CD4-positive, alpha-beta T cell treated with Interleukin-1 beta for 1 hour (primary cell): Measurements from ENCODE around the gene PANK4.
"Not testable (repeated sequence)": the region's sequence is repeated elsewhere in the genome, so short reads cannot be mapped to it uniquely, and the experiment has no call there.

Source experiments
- DNase-seq, 2 donors: peaks; one replicate each; pipeline ENCODE4 v3.0.0-alpha.2; 2020 to 2022

PANK4 gene

DNA sequence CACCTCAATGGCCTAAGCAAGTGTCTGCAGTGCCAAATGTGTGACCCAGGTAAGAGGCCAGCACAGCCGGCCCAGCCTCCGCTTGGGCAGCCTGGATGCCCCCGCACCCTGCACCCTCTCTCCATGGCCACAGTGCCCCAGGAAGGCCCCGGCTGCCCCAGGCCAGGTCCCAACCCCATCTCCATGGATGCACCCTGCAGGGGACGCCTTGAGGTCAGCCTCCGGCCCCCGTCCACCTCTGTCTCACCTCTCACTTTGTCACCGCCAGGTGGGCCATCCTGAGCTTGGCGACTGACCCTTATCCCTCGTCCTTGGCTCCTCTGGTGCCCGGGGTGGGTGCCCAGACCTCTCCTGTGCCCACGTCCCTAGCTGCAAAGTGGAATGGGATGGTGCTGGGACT lies 32.0 kb upstream of the PANK4 start:
- no peak for DNase-seq

DNA sequence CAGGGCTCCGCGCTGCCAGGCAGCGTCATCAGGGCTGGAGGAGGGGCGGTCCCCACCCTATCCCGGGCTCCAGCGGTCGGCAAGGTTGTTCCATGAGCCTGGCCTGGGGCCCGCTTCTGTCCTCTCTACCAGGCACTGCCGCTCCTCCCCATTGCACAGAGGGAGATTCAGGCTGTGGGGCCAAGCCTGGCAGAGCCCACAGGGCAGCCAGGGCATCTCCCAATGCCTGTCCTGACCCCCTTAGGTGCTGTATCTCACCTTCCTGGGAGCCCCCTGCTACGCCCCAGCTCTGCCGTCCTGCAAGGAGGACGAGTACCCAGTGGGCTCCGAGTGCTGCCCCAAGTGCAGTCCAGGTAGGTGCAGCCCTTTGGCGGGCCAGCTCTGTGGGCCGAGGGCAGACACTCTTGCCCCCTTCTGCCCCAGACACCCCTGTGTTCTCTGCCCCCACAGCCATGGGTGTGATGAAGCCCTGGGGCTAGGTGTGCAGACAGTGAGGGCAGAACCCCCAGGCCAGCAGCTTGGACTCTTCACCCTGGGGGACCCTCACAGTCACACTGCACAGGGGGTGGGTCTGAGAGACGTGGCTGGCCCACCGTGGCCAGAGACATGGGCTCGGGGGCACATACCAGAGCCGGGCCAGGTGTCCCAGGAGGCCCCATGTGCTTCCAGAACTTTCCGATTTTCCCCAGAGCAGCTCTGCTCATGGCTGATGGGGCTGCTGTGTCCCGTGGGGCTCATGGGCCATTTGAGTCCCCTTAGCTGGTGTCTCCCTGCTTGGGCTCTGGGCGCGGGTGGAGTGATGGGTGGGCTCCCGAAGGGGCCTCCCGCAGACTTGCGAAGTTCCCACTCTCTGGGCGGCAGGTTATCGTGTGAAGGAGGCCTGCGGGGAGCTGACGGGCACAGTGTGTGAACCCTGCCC lies 31.3 kb upstream of the PANK4 start:
- no peak for DNase-seq

DNA sequence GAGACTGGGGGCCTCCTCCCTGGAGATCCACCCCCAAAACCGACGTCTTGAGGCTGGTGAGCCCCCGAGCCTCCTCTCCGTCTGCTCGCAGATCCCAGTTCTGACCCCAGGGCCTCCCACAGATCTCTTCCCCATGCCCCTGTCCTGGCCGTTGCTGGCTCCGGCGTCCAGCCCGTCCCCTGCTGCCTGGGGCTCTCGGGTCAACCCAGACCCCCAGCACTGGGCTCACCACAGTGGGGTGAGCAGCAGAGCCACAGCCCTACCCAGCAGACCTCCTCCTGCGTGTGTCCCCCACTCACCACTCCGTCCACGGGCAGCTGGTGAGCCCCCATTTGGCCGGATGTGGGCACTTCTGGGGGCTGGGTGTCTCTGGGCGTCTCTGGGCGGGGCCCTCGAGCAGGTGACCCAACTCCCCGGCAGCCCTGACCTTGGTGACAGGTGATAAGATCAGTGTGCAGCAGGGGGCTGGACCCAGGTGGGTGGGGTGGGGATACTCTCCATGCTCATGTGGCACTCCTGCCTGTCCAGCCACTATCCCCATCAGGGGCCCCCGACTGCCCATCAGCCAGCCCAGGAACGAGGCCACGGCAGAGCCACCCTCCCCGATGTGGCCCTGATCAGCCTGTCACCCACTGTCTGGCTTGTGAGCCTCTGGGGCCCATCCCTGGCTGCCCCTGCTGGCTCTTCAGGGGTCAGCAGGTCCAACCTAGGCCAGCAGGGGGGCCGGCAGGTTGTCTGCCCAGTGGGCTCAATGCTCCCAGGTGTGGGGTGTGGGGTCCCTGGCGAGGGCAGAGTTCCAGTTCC lies 30.5 kb upstream of the PANK4 start:
- peak; percentile 55 to 59 for DNase-seq

DNA sequence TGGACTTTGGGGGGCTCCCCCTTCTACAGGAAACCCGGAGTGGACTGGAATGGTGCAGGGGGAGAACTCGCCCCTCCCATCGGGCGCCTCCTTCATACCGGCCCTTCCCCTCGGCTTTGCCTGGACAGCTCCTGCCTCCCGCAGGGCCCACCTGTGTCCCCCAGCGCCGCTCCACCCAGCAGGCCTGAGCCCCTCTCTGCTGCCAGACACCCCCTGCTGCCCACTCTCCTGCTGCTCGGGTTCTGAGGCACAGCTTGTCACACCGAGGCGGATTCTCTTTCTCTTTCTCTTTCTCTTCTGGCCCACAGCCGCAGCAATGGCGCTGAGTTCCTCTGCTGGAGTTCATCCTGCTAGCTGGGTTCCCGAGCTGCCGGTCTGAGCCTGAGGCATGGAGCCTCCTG lies 29.9 kb upstream of the PANK4 start, which contains the start of gene TNFRSF14:
Gene TNFRSF14, plus strand, starts transcription at position 95 of the 401 bp plus-strand sequence. Its CDS starts 294 bp downstream, at position 389.
- DNase-seq = peak; percentile 78 to 81

DNA sequence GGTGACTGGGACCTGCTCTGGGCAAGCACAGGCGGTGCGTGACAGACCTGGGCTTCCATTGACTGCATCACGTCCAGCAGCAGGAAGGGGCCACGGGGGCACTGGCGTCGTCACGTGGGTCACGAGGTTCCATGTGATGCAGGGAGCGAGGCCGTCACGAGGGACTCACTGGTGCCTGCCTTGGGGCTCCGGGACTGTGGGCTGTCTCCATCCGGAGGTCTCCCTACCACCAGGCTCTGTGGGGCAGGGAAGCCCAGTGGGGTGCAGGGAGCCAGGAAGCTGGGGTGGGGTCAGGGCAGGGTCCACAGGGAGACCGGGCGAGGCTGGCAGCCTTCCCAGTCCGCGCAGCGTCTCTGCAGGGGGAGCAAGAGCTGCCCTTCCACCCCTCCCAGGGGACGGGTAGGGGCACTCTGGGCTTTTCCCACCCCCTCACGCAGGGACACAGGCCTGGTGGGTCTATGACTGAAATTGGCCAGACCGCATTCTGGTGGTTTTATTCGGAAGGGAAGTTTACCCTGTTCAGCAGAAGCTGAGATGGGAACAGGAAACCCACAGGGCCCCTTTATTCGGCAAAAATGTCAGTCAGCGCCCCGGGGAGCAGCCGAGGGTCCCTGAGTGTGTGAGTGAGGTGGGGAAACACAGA lies 29.4 kb upstream of the PANK4 start:
- DNase-seq = peak; percentile 76 to 86

DNA sequence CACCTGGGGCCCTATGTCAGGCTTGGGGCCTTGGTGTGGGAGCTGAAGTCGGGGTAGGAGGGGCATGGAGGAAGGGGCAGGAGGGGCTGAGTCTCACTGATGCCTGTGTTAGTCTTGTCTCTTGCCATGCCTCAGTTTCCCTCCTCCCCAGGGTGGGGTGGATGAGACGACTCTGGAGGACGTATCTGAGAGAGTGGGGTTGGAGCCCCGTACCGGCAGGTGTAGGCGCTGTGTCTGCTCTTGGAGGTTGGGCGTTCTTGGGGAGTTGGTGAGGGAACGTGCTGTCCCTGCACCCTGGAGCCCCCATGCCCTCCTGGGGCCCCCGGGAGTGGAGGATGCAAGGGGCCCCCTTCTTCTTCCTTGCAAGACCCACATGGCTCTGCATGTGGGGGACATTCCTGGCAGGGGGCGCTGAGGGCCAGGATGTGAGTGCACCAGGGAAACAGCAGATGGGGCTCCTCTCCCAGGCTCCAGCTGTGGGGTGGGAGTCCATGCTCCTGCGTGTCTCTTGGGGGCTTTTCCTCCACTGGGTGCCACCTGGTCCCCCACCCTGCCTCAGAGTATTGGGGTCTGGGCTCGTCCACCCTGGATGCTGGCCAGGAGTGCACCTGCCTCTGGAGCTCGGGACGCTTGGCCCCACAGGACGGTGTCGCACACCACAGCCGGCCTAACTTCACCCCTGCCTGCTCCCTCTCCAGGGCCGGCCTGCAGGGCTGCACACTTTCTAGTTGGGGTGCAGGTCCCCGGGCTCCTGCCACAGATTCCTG lies 28.4 kb upstream of the PANK4 start:
- DNase-seq = peak; percentile 63 to 73

DNA sequence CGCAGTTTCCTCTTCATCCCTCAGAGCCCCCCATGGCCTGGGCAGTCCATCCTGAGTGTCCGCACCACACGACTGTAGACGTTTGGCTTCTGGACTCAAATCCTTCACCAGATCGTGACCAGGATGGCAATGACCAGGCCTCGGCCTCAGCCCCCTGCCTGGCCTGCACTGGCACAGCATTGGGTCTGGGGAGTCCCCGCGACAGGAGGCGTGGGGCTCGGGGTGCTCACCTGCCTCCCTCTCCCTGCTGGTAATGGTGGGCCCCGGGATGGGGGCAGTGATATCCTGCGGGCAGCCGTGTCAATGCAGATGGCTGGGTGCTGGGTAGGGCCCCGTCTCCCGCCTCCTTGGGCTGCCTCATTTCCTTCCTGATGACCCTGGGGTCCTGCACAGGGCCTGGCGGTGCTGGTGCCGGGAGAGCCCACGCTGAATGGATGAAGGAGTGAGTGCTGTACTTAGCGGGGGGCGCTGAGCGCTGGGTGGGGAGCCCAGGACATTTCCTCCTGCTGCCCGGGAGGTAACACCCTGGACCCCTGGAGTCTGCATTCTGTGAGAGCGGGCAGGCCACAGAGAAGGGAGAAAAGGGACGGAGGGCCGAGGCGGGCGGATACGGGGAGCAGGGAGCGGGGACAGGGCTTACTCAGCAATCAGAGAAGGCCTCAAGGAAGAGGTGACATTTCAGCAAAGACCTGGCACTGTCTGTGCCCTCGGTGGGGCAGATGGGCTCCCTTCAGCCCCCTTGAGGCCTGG lies 27.6 kb upstream of the PANK4 start:
- DNase-seq = no peak

DNA sequence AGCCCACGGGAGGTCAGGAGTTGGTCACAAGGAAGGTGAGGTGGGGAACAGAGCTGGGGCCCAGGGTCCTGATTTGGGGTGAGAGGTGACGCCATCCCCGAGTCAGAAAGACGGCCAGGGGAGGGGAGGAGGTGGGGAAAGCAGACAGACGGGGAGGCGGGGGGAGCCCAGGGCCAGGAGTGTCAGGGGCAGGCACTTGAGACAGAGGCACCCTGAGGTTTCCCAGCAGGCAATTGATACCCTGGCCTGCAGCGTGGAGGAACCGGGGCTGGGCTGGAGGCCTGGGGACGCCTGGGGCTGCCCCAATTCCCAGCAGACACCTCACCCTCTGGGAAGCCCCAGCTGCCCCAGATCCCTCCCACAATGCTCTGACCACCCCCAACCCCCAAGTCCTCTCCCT lies 26.7 kb upstream of the PANK4 start:
- DNase-seq = not testable (repeated sequence)

DNA sequence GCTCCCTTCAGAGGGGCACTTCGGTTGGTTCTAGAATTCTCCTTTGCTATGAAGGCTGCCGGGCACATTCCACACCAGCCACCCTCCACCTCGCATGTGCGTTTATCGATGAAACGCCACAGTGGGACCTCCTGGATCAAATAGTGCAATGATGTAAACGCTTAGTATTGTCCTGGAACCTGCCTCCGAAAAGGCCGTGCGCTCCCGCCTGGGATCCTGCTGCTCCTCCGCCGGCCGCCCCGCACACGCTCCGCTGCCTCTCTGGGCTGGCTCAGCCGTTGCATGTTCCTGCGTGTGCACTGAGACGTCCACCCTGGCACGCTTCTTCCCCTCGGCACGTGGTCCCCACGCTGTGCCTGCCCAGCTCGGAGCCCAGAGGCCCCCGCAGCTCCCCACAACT lies 25.8 kb upstream of the PANK4 start:
- no peak for DNase-seq

DNA sequence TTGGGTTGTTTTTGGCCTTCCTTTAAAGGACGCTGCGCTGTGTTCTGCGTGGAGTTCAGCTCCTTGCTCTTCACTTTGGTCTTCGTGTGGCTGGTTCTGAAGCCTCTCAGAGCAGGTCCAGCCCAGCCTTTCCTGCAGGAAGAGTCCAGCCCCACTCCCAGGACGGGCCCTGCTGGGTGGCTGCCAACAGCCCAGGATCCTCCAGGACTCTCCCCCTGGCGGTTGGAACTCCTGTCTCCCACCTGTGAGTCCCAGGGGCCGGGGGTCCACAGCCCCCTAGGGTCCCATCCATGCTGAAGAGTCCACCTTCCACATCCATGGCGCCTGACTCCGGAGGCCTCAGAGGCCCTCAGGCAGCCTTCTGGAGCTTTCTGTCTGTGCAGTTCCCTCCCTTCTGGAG lies 25.1 kb upstream of the PANK4 start:
- DNase-seq = not testable (repeated sequence)

DNA sequence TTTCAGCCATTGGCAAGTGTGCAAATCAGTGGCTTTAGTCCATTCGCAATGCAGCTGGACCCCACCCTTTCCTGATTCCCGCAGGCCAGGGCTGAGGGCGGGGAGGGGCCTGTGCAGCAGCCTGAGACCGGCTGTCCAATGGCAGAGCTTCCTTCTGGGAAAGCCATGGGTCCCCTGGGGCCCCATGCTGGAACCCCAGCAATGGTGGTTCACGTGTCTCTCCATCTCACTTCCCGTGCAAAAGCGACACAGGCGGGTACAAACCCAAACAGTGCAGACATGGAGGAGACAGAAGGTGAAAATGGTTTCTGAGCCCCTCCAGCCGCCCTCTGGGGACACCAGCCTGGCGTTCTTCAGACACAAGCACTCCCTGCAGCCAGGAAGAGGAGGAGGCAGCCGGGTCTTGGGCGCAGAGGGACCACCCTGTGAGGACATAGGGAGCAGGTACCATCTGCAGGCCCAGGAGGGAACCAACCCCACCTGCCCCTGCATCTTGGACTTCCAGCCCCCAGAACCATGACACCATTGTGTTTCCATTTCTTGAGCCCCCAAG lies 24.0 kb upstream of the PANK4 start:
- not testable (repeated sequence) for DNase-seq

DNA sequence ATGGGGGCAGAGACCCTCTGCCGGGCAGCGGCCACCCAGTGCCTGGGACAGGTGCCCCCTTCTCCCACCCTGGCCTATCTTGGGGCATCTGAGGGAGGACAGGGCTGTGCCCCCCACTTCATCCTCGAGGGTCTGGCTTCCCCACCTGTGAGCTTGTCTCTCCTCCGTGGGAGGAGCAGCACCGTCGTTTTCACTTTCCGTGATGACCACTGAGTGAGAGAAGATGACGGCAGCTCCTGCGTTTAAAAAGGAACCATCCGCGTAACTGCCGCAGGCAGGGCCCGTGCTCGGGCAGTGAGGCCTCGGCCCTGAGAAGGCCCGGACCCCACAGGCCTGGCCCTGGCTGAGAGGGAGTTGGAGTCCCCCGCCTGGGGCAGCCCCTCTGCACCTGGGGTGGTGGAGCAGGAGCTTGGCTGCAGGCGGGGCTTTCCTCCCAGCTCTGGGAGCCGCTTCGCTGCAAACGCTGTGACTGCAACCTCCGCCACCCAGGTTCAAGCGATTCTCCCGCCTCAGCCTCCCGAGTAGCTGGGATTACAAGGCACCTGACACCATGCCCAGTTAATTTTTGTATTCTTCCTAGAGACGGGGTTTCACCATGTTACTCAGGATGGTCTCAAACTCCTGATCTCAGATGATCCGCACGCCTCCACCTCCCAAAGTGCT lies 23.1 kb upstream of the PANK4 start:
- not testable (repeated sequence) for DNase-seq

DNA sequence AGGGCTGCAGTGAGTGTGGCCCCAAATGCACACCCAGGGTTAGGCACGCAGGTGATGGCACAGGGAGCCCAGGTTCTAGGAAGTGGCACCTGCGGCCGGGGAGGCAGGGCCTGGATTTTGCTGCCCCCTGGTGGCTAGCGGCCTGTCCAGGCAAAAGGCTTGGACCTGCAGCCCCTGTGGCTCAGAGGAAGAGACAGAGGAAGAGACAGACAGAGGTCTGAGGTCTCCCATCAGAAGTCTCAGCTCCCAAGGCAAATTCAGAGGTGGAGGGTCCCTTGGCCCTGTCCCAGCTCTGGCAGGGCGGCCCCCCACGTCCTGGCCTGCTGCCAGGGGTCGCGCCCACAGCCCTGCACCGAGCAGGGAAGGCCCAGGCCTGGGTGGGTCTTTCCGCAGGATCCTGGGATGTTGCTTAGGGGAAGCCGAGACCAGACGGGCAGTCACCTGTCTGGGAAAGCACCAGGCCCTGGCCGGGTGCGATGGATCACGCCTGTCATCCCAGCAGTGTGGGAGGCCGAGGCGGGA lies 21.7 kb upstream of the PANK4 start:
- DNase-seq = peak; percentile 88

DNA sequence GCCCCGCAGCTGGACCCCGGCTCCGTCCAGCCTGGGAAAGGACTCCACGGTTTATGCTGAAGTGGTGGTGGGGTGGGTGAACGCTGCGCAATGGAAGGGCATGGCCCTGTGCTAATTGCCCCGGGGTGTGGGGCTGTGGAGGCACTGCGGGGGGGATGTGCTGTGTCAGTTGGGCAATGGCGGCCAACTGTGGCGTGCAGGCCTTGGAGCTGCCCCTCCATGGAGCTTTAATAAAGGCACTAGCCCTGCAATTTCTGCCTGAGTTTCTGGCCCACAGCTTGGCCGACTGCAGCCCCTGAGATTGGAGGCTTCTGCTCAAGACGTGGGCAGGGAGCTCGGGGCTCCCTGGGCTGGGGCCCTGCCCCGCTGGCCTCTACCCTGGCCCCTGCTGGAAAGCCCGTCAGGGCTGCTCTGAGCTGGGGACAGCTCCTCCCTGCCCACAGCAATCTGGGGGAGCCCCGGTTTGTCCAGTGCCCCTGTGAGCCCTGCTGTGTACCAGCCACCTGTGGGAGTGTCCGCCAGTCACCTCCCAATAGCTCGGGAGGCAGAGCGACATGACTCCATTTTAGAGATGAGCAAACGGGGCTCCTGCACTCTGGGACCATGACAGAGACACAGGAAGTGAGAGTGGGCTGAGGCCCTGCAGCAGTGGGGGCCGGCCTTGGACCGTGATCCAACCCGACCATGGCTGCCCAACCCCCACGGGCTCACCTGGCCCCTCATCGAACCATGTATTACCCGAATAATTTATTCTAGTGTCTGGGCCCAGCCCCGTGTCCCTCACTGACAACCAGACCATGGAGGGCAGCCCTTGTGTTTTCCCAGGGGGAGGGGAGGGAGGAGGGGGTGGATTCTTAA lies 21.0 kb upstream of the PANK4 start:
- DNase-seq = peak; percentile 59 to 64

DNA sequence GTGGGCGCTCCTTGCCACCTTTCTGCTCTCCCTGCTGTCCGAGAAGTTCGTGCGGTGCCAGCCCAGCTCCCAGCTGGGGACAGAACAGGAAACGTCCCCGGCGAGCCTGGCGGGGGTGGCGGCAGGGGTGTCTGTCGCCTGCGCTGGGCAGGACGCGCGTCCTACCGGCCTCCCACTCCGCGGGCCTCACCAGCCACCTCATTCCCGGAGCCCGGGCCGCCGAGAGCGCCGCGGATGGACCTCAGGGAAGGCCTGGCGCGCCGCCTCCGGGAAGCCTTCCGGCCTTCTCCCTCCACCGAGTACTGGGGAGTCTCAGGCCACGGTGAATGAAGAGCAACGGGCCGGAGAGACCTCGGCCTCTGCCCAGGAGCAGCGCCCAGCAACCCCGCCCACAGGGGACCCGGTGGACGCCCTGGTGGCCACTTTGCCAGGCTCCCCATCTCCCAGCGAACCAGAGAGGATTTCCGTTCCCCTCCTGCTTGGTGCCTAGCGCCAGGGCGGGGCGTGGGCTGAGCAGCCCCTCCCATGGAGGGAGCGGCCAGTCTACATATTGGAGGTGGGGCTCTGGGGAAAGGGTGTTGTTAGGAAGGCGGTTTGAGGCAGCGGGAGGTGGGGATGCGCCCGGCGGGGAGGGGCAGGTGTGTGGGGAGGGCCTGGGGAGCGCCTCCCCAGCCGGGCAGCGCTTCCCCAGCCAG lies 20.3 kb upstream of the PANK4 start:
- peak; percentile 89 to 90 for DNase-seq

DNA sequence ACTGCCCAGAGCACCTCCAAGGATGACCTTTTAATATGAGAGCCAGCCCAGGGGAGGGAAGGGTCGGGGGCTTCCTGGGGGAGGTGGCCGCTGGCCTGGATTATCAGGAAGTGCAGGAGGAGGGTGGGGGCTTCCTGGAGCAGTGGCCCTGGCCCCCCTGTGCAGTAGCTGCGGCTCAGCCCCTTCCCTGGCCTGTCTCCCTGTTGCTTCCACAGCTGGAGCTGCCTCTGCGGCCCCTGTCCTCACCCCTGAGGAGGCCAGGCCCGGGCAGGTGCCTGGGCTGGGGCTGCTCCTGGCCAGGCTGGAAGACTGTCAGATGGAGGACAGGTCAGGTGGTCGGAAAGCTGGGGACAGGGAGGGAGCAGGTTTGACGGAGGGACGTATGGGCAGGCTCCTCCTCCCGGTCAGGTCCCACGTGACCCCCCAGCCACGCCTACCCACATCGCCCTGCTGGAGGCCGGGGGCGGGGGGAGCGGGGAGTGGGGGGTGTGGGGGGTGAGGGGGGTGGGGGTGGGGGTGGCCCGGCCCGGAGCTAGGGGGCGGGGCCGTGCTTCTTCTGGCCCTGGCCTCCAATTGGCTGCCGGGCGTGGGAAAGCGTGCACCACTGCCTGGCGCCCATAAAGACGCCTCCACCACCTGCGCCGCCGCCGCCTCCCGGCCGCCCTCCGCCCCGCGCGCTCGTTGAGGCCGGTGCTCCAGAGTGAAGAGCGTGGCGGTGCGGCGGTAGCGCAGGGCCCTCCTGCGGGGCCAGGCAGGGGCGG lies 19.5 kb upstream of the PANK4 start:
- peak; percentile 94 to 95 for DNase-seq

DNA sequence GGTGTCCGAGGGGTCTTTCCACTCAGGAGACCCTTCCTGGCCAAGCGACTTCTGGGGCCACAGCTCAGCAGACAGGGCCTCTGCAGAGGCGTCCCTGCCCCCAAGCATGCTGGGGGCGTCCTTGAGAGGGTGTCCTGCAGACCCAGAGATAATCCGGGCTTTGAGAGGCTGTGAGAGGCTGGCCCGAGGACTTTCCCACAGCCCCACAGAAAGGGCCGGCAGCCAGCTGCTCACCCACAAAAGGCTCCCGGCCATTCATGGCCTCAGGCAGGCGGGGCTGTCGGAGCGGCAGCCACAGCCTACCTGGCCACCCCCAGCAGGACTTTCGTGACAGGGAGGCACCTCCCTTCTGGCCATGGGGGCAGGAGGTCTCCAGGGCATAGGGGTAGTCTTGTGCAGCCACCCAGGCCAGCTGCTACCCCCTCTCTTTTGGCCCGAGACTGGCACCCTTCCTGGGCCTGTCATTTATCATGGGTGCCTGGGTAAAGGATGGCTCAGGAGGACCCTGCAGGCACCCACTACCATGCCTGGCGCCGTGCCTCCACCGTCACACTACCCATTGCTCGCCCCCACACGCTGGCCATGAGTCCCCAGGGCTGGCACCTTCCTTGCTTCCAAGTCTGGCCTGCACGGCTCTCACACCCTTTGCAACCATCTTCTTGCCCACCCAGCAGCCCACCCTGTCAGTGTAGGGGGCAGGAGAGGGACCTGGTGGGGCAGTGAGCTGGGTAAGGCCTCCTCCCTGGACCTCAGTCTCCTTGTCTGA lies 18.7 kb upstream of the PANK4 start:
- no peak for DNase-seq
